ENCODE data around the gene PHTF2.

Gene PHTF2

DNA sequence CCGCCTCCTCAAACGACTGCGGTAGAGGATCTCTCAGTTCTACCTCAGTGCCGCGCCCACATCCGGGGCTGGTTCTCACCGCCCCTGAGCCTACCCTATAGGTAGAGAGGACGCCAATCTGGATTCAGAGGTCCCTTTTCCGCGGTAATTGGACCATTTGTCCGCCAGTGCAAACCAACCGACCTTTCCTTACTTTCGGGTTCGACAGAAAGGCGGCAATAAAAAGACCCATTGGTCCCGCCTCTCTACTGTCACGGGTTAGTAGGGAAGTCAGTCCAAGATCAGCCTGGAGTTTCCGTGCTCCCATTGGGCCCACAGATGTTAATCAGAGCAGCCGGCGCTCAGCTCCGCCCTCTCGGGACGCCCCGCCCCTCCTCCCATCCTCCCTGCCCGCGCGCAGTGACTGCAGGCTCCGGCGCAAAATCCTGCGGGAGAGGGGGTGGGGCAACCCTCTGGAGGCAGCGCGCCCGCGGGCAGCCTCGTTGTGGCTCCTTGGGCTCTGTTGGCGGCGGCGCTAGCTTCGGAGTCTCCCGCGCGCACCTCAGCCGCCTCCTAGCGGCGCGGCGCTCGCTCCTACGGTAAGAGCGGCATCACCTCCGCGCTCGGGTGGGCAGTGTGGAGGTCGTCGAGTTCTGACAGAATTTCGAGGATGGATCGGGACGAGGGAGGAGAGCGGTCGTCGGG, at the start of gene PHTF2, which contains the start of gene TMEM60:
Gene PHTF2, plus strand, starts transcription at position 380 of the 684 bp plus-strand sequence.
Gene TMEM60, minus strand, starts transcription at position 41 of the 684 bp plus-strand sequence. CDS start 4,061 bp downstream, outside the sequence.
- Histone ChIP-seq H3K4me1 (ENCODE audit: control insufficient read depth in 1 of 2, insufficient read depth in 1 of 2, low read depth in 1 of 2, low read length in 1 of 2) (peaks cover 40 to 41% of the 10 kb centered on the region in 2 experiments), H3K36me3 (no peaks in the 10 kb centered on the region), H3K4me3 (ENCODE audit: low read depth in 1 of 2, low read length in 1 of 2) (peak within 1 kb of the TSS; percentile 86 to 99), H3K27me3 (no peaks in the 10 kb centered on the region), H3K27ac (peak within 1 kb of the TSS; percentile 91), H3K9me3 (no peaks in the 10 kb centered on the region)
- TF ChIP-seq, protein P1, sequence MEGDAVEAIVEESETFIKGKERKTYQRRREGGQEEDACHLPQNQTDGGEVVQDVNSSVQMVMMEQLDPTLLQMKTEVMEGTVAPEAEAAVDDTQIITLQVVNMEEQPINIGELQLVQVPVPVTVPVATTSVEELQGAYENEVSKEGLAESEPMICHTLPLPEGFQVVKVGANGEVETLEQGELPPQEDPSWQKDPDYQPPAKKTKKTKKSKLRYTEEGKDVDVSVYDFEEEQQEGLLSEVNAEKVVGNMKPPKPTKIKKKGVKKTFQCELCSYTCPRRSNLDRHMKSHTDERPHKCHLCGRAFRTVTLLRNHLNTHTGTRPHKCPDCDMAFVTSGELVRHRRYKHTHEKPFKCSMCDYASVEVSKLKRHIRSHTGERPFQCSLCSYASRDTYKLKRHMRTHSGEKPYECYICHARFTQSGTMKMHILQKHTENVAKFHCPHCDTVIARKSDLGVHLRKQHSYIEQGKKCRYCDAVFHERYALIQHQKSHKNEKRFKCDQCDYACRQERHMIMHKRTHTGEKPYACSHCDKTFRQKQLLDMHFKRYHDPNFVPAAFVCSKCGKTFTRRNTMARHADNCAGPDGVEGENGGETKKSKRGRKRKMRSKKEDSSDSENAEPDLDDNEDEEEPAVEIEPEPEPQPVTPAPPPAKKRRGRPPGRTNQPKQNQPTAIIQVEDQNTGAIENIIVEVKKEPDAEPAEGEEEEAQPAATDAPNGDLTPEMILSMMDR (IDR thresholded peaks at IDR 0.05): peak; percentile 61

DNA sequence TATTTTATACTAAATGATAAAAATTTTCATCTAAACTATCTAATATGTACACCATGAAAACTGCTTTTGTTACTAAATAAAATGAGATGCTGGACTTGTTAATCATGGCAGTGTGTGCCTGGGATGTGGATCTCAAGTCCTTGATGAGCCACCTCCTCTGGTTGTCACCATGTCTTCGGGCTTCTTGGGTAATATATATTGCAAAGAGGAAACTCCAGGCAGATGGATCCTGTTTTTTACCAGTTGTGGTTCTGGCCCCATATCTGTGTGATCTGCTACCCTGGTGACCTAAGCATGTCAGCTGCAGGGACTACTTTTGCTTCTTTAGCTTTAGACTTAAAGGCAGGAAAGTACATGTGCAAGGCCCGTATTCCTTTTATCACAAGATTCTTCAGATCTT, 46.6 kb upstream of the PHTF2 start:
- Histone ChIP-seq H3K9me3 (no peaks in the 10 kb centered on the region), H3K4me3 (ENCODE audit: low read depth in 1 of 2, low read length in 1 of 2) (peak overlapping the region in 1 of 2 experiments; percentile 33), H3K36me3 (peaks cover 26% of the 10 kb centered on the region), H3K27me3 (no peaks in the 10 kb centered on the region), H3K27ac (peak overlapping the region; percentile 78), H3K4me1 (ENCODE audit: control insufficient read depth in 1 of 2, insufficient read depth in 1 of 2, low read depth in 1 of 2, low read length in 1 of 2) (peaks cover 19 to 20% of the 10 kb centered on the region in 2 experiments)
- TF ChIP-seq, protein P1 (IDR thresholded peaks at IDR 0.05): no peak

DNA sequence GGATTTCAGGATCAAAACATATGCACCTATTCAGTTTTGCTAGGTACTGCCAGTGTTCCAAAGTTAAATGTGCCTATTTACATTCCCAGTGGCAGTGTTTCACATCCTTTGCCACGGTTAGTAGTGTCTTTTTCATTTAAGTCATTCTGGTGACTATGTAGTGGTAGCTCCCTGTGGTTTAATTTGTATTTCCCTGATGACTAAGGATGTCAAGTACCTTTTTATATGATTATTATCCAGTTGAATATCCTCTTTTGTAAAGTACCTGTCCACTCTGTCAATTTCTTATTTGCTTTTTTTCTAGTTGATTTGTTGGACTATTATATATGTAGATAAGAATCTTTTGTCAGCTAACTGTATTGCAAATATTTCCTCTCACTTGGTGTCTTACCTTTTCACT, 45.4 kb upstream of the PHTF2 start:
- Histone ChIP-seq H3K36me3 (peaks cover 28% of the 10 kb centered on the region), H3K27me3 (no peaks in the 10 kb centered on the region), H3K4me3 (ENCODE audit: low read depth in 1 of 2, low read length in 1 of 2) (no peak overlapping the region), H3K9me3 (no peaks in the 10 kb centered on the region), H3K4me1 (ENCODE audit: control insufficient read depth in 1 of 2, insufficient read depth in 1 of 2, low read depth in 1 of 2, low read length in 1 of 2) (peaks cover 25 to 31% of the 10 kb centered on the region in 2 experiments), H3K27ac (peak overlapping the region; percentile 78)
- TF ChIP-seq, protein P1 (IDR thresholded peaks at IDR 0.05): no peak

DNA sequence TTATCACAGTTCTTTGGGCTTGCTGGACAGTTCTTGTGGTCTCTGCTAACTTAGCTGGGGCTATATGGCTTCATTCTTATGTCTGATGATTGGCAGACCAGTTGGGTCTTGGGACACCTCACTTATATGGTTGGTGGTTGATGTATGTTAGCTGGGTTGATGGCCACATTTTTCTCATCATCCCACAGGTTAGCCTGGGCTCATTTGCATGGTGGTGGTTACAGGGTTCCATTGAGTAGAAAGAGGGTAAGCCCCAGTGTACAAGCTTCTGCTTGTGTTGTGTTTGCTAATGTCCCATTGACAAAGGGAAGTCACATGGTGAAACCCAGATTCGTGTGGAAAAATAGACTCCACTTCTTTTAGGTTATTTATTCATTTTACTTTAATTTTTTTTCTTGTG, 41.0 kb upstream of the PHTF2 start:
- H3K36me3 ChIP-seq: peaks cover 11% of the 10 kb centered on the region
- TF ChIP-seq, protein P1 (IDR thresholded peaks at IDR 0.05): no peak
- H3K4me3 ChIP-seq (ENCODE audit: low read depth in 1 of 2, low read length in 1 of 2): no peak overlapping the region
- H3K27ac ChIP-seq: peak overlapping the region; percentile 57
- peaks cover 33 to 59% of the 10 kb centered on the region in 2 experiments for H3K4me1 ChIP-seq (ENCODE audit: control insufficient read depth in 1 of 2, insufficient read depth in 1 of 2, low read depth in 1 of 2, low read length in 1 of 2)
- H3K9me3 ChIP-seq: no peaks in the 10 kb centered on the region
- H3K27me3 ChIP-seq: no peaks in the 10 kb centered on the region

DNA sequence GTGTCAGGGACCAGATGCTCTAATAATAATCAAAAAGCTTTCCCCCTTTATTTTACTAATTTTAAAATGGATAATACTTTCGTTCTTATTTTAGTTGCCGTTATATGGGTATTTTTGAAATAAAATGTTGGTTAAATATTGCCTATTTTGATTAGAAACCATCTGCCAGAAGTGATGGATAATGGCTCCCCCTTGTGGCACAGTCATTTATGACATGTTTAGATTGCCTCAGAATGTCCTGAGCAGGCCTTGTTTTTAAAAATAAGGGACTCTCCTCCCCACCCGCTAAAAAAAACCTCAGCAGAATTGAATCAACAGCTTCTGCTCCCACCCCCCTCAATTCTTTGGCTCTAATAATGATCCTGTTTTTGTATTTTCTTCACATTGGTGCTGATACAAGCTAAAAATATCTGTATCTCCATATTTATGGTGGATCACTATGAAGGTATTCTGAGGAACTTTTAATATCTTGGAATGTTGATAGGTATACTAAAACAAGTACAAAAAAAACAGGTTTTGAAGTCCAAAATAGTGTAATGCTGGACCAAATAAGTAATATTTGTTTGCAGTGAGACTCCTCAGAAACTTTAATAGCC, 39.2 kb upstream of the PHTF2 start:
- Histone ChIP-seq H3K36me3 (peaks cover 11% of the 10 kb centered on the region), H3K27me3 (no peaks in the 10 kb centered on the region), H3K9me3 (no peaks in the 10 kb centered on the region), H3K4me3 (ENCODE audit: low read depth in 1 of 2, low read length in 1 of 2) (no peak overlapping the region), H3K4me1 (ENCODE audit: control insufficient read depth in 1 of 2, insufficient read depth in 1 of 2, low read depth in 1 of 2, low read length in 1 of 2) (peaks cover 35 to 69% of the 10 kb centered on the region in 2 experiments), H3K27ac (peak overlapping the region; percentile 57)
- TF ChIP-seq, protein P1 (IDR thresholded peaks at IDR 0.05): peak; percentile 77
